Measurements from ENCODE around the gene INTS3.

DNA sequence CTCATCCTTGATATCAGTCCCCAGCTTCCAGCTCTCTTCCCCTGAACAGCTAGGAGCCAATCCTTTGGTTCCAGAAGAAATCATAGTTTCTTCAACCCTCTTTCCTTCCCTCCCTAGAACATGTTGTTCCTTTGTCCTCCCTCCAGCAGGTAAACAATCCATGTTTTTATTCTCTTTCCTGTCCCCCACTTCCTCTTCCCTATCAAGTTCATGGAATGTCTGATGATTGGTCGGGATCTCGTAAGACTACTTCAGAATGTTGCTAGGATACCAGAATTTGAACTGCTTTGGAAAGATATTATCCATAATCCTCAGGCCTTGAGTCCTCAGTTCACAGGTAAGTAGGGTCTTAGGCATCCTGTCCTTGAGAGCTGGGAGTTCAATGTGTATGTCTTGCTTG is 24.2 kb downstream of the INTS3 start:
- TF ChIP-seq ZNF274 (IDR thresholded peaks at IDR 0.05; ENCODE audit: low read depth, low read length) (no peak), YY1 (IDR thresholded peaks at IDR 0.05; ENCODE audit: insufficient read depth, insufficient read length) (no peak)
